CD4-positive, alpha-beta T cell treated with Interleukin-6 at 100 ng/mL for 8 hours (primary cell): ENCODE data around the gene WNT3A.
"Not testable (repeated sequence)": the region's sequence is repeated elsewhere in the genome, so short reads cannot be mapped to it uniquely, and the experiment has no call there.

ENCODE experiments used
- DNase-seq: peaks from one replicate; pipeline ENCODE4 v3.0.0-alpha.2; 2020; ENCODE audit warnings: mixed read lengths, low spot score

The WNT3A gene, protein sequence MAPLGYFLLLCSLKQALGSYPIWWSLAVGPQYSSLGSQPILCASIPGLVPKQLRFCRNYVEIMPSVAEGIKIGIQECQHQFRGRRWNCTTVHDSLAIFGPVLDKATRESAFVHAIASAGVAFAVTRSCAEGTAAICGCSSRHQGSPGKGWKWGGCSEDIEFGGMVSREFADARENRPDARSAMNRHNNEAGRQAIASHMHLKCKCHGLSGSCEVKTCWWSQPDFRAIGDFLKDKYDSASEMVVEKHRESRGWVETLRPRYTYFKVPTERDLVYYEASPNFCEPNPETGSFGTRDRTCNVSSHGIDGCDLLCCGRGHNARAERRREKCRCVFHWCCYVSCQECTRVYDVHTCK

DNA sequence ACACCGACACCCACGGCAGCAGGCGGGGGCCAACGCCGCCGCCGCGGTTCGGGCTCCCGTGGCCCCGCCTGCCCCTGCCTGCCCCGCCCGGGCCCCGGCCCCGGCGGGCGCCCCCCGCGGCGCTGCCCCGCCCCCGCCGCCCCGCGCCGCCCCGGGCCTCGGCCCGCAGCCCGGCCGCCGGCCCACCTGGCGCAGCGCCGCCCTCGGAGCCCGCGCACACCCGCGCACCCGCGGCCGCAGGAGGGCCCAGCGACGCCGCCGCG, at the start of gene WNT3A:
WNT3A (plus strand) TSS at position 213 of the 263 bp plus-strand sequence. CDS start 131 bp downstream, outside the sequence.
- no peak for DNase-seq

- no peak for DNase-seq
Measured at GRCh38 chr1:227958617-227959324, 48.0 kb upstream of the WNT3A start.

GRCh38 chr1:227959325-227959860, 47.4 kb upstream of the WNT3A start:
- no peak for DNase-seq

DNA sequence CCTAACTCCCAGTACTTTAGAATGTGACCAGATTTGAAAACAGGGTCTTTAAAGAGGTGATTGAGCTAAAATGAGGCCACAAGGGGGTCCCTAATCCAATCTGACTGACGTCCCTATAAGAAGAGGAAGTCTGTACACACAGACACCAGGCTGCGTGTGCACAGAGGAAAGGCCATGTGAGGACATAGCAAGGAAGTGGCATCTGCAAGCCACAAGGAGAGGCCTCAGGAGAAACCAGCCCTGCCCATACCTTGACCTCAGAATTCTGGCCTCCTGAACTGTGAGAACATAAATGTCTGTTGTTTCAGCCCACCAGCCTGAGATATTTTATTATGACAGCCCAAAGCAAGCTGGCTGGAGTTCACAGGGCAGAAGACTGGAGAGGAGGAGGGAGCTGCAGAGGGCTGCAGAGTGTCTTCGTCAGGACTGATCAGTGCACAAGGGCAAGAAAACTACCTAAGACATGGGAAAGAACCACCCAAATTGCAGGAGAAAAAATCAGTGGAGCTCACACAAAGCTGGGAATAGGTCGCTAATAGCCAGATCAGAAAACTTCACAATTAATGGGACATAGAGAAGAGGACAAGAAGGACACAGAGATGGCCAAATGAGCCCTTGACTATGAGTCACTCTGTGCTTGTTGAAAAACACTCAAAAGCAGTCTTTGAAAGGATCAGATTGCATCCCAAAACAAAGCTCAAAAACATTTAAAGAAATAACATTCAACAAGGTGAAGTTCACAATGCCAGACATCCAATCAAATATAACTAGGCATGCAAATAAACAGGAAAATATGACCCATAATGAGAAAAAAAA, 44.9 kb upstream of the WNT3A start:
- DNase-seq, result no peak

DNA sequence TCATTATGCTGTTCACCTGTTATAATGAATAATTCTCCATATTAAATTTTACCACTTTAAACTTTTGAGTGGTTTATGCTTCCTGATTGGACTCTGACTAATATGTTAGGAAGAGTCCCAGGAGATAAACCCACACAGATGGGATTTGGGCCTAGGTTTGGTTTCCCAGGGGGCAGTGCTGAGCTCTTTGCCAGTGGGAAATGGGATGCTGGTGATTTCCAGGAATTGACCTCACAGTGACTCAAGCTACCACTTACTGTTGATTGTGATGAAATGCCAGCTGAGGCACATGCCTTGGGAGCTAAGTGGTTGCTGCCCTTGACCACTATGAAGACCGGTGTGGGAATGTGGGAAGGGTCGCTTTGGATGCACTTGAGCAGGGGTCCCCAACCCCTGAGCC, 40.1 kb upstream of the WNT3A start:
- not testable (repeated sequence) for DNase-seq

DNA sequence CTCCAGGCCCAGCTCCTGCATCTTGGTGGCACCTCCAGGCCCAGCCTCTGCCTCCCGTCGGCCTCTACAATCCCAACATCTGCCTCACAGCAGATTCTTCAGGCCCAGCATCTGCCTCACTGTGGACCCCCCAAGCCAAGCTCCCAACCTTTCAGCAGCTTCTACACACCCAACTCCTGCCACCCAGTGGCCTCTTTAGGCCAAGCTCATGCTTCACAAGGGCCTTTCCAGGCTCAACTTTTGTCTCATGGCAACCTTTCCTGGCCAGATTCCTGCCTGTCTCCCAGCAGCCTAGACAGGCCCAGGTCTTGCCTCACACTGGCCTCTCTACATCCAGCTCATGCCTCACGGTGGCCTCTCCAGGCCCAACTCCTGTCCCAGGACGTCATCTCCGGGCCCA, 39.0 kb upstream of the WNT3A start:
- not testable (repeated sequence) for DNase-seq

DNA sequence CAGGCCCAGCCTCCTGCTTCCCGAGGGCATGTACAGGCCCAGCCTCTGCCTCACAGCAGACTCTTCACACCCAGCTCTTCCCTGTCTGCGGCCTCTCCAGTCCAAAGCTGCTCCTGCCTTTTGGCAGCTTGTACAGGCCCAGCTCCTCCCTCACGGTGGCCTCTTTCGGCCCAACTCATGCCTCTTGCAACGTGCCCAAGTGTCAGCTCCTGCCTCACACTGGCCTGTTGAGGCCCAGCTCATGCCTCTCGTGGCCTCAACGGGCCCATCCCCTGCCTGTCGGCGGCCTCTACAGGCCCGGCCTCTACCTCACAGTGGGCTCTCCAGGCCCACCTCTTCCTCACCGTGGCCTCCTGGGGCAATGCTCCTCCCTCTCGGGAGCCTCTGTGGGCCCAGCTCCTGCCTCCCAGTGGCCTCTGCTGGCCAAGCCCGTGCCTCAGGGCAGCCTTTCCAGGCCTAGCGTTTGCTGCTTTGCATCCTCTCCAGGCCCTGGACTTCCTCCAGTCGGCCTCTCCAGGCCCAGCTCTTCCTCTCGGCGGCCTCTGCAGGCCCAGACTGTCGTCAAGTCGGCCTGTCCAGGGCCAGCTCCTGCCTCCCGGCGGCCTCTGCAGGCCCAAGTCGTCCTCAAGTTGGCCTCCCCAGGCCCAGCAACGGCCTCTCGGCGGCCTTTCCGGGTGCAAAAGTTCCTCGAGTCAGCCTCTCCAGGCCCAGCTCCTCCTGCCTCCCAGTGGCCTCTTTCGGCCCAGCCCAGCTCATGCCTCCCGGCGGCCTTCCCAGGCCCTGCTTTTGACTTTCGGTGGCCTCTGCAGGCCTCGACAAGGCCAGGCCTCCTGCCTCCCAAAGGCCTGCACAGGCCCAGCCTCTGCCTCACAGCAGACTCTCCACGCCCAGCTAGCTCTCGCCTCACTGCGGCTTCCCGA, 36.5 kb upstream of the WNT3A start:
- not testable (repeated sequence) for DNase-seq

GRCh38 chr1:227971216-227971615, 35.6 kb upstream of the WNT3A start:
- not testable (repeated sequence) for DNase-seq

DNA sequence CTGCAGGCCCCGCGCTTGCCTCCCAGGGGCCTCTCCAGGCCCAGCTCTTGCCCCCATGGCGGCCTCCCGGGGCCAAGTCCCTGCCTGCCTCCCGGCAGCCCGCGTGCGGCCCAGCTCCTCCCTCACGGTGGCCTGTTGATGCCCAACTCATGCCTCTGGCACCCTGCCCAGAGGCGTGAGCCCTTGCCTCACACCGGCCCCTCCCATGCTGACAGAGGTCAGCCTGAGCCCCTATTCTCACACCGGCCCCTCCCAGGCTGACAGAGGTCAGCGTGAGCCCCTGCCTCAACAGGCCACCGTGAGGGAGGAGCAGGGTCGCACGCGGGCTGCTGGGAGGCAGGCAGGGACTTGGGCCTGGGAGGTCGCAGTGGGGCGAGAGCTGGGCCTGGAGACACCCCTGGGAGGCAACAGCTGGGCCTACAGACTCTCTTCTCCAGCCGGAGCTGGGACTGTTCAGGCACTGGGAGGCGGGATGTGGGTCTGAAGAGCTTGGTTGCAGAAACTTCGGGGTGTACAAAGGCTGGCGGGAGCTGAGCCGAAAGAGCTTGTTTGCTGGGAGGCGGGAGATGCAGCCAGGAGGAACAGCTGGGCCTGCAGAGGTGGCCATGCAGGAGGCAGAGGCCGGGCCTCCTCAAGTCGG, 35.0 kb upstream of the WNT3A start:
- not testable (repeated sequence) for DNase-seq

- not testable (repeated sequence) for DNase-seq
Measured at GRCh38 chr1:227972283-227972679, 34.5 kb upstream of the WNT3A start.

DNA sequence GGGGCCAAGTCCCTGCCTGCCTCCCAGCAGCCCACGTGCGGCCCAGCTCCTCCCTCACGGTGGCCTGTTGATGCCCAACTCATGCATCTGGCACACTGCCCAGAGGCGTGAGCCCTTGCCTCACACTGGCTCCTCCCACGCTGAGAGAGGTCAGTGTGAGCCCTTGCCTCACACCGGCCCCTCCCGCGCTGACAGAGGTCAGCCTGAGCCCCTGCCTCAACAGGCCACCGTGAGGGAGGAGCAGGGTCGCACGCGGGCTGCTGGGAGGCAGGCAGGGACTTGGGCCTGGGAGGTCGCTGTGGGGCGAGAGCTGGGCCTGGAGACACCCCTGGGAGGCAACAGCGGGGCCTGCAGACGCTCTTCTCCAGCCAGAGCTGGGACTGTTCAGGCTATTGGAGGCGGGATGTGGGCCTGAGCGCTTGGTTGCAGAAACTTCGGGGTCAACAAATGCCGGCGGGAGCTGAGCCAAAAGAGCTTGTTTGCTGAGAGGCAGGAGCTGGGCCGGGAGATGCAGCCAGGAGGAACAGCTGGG, 33.9 kb upstream of the WNT3A start:
- not testable (repeated sequence) for DNase-seq

DNA sequence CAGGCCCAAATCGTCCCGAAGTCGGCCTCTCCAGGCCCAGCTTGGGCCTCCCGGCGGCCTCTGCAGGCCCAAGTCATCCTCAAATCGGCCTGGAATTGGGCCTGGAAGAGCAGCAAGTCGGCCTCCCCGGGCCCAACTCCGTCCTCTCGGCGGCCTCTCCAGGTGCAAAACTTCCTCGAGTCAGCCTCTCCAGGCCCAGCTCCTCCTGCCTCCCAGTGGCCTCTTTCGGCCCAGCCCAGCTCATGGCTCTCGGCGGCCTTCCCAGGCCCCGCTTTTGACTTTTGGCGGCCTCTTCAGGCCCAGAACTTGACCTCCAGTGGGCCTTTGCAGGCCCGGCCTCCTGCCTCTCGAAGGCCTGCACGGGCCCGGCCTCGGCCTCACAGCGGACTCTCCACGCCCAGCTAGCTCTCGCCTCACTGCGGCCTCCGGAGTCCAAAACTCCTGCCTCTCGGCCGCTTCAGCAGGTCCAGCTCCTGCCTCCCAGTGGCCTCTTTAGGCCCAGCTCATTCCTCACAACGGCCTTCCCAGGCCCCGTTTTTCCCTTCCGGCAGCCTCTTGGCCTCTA, 33.0 kb upstream of the WNT3A start:
- not testable (repeated sequence) for DNase-seq

DNA sequence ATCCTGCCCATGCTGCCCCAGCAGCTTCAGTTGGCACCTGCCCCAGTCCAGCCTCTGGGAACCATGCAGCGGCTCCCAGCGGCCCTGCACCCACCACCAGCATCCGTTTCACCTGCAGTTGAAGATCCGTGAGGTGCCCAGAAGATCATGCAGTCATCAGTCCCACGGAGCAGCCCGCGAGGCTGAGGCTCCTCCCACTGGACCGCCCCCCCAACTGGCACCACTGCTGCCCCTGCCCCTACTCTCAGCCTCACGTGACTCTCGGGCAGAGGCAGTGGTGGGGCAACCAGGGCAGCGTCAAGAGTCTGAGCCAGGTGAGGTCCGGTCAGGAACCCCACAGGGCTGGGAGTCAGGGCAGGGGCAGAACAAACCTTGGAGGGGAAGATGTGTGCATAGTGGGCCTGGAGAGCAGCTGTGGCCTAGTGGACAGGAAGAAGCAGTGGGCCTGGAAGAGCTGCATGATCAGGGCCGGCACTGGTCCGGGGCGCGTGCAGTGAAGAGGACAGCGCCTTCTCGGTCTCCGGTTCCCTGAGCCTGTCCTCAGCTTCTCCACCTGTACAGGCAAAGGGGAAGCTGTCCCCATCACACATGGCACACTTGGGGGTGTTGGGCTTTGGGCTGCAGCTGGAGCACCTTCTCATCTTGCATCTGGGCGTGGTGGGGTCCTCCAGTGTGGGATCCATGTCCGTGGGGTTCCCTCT, 31.1 kb upstream of the WNT3A start:
- DNase-seq, result not testable (repeated sequence)

GRCh38 chr1:227987181-227987580, 19.6 kb upstream of the WNT3A start:
- DNase-seq, result no peak

- DNase-seq, result no peak
Measured at GRCh38 chr1:227994632-227995300, 12.0 kb upstream of the WNT3A start.

DNA sequence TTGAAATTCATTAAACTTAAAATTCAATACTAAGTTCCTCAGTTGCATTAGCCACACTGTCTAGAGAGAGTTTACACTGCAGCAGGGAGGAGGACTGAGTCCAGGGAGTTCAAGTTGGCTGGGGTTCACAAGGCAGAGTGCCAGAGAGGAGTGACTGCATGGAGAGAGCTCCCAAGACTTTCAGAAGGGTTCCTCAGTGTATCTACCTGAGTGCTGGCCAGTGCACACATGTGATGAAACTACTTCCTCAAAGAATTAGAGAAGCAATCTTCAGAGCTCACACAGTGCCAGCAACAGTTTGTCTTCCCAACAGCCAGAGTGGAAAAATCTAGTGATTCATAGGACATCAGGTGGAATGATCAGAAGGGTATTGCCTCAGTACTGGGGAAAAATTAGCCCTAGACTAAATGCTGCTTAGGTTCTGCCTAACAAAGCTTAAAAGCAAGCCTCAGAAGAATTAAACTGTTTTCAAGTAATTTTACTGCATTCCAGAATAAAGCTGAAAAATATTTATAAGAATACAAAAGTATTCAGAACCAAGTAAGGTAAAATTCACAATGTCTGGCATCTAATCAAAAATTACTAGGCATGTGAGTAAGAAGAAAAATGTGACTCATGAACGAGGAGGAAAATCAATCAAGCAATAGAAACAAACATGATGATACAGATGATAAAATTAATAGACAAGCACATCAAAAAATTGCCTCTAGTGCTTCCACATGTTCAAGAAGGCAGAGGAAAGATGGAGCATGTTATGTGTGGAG, 10.4 kb upstream of the WNT3A start:
- DNase-seq, result no peak

- DNase-seq, result no peak
Measured at GRCh38 chr1:227998374-227999055, 8.3 kb upstream of the WNT3A start.
